Germinal center (tissue), 1 donor: ENCODE data around the gene SCMH1.
"Not testable (repeated sequence)": the region's sequence is repeated elsewhere in the genome, so short reads cannot be mapped to it uniquely, and the experiment has no call there.

Source experiments
- DNase-seq: peaks from one replicate; pipeline ENCODE4 v3.0.0; 2012; ENCODE audit warnings: mixed read lengths, low spot score

The SCMH1 gene

DNA sequence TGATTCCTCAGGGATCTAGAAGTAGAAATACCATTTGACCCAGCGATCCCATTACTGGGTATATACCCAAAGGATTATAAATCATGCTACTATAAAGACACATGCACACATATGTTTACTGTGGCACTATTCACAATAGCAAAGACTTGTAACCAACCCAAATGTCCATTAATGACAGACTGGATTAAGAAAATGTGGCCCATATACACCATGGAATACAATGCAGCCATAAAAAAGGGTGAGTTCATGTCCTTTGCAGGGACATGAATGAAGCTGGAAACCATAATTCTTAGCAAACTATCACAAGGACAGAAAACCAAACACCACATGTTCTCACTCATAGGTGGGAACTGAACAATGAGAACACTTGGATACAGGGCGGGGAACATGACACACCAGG, 30.5 kb downstream of the SCMH1 start:
- DNase-seq, result not testable (repeated sequence)

DNA sequence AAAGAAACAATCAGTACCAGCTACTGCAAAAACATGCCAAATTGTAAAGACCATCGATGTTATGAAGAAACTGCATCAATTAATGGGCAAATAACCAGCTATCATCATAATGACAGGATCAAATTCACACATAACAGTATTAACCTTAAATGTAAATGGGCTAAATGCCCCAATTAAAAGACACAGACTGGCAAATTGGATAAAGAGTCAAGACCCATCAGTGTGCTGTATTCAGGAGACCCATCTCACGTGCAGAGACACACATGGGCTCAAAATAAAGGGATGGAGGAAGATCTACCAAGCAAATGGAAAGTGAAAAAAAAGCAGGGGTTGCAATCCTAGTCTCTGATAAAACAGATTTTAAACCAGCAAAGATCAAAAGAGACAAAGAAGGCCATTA, 35.1 kb downstream of the SCMH1 start:
- not testable (repeated sequence) for DNase-seq

GRCh38 chr1:41200728-41201127, 41.4 kb downstream of the SCMH1 start:
- no peak for DNase-seq

DNA sequence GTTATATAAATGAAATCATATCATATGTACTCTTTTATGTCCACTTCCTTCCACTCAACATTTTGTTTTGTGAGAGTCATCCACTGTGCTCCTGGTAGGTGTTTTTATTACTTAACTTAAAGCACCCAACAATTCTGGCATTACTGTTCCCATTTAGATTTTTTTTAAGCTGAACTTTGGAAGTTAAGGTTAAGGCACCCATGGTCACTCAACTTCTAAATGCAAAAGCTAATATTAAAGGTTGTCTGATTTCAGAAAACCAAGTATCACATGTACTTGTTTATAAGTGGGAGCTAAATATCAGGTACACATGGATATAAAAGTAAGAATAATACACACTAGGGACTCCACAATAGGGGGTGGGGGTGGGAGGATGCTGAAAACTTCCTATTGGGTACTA, 42.7 kb downstream of the SCMH1 start:
- DNase-seq, result no peak

GRCh38 chr1:41192456-41193178, 49.5 kb downstream of the SCMH1 start:
- DNase-seq, result no peak

DNA sequence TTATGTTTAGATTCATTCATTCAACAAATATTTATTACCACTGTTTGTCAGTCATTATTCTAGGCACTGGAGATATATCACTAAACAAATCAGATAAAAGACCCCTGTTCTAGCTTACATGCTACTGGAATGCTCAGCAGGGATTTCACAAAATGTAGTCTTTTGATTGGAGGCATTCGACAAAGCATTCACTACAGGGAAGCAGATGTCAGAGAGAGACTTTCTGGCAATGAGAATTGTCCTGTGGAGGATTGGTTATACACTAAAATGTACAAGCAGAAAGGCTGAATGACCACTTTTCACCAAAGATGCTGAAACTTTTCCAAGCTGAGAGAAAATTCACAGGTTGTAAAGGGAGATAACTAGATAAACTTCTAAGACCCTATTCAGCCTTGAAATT, 57.7 kb downstream of the SCMH1 start:
- no peak for DNase-seq

DNA sequence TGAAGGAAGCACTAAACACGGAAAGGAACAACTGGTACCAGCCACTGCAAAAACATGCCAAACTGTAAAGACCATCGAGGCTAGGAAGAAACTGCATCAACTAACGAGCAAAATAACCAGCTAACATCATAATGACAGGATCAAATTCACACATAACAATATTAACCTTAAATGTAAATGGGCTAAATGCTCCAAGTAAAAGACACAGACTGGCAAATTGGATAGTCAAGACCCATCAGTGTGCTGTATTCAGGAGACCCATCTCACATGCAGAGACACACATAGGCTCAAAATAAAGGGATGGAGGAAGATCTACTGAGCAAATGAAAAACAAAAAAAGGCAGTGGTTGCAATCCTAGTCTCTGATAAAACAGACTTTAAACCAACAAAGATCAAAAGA, 63.9 kb downstream of the SCMH1 start:
- DNase-seq, result not testable (repeated sequence)

- no peak for DNase-seq
These were observed 66.6 kb downstream of the SCMH1 start for GRCh38 chr1:41175546-41175945.

GRCh38 chr1:41174170-41174569, 67.9 kb downstream of the SCMH1 start:
- DNase-seq, result no peak

- no peak for DNase-seq
These were observed 68.5 kb downstream of the SCMH1 start for GRCh38 chr1:41173651-41174050.

- no peak for DNase-seq
These were observed 70.7 kb downstream of the SCMH1 start for GRCh38 chr1:41171266-41171874.

- no peak for DNase-seq
These were observed 72.3 kb downstream of the SCMH1 start for GRCh38 chr1:41169799-41170180.

DNA sequence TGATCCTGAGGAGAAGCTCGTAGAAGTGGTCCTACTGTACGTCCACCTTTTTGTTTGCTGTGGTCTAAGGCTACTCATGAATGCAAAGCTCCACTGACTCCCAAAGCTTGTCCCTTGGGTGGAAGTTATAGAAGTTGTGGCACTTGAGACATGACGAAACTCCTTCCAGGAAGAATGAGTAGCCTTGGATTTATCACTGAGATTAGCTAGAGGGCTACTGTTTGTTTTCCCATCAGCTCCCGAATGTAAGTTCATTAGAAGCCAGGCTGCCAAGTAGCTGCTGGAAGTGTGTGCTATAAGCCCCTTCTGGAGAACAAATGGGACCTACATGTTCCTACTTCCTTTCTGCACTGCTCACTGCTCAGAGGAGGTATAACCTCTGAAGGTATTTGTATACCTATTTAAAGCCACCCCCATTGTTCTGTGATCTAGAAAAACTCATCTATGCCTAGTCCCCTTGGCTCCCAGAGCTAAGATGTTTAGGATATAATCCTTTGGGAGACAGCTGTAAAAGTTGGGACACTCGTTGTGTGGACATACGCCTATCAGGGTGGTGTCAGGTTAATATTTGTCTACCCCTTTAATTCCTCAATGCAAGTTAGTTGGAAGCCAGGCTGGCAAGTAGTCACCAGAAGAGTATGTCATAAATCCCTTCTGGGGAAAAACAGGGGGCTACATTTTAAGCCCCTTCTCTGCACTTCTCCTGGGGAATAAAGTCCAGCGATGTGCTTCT, 72.9 kb downstream of the SCMH1 start:
- DNase-seq, result no peak

DNA sequence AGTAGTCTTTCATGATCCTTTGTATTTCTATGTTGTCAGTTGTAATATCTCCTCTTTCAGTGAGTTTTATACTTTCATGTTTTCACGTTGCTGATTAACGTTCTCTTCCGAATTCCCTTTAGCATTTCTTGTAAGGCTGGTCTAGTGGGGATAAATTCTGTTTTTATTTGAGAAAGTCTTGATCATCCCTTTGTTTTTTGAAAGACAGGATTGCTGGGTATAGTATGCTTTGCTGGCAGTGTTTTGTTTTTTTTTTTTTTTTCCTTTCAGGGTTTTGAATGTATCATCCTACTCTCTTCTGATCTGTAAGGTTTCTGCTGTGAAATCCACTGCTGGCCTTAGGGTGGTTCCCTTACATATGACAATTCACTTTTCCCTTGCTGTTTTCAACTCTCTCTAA, 74.4 kb downstream of the SCMH1 start:
- no peak for DNase-seq

DNA sequence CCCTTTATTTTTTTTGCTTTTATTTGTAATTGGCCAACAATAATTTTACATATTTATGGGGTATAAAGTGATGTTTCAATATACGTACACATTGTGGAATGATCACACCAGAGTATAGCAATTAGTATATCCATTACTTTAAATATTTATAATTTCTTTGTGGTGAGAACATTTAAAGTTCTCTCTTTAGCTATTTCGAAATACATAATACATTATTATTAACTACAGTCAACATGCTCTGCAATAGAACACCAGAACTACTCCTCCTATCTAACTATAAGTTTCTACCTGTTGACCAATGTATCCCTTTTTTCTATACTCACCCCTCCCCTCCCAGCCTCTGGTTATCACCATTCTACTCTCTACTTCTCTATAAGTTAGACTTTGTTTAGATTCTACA, 77.4 kb downstream of the SCMH1 start:
- no peak for DNase-seq

GRCh38 chr1:41162441-41162840, 79.7 kb downstream of the SCMH1 start:
- no peak for DNase-seq

- no peak for DNase-seq
These were observed 80.3 kb downstream of the SCMH1 start for GRCh38 chr1:41161846-41162245.

DNA sequence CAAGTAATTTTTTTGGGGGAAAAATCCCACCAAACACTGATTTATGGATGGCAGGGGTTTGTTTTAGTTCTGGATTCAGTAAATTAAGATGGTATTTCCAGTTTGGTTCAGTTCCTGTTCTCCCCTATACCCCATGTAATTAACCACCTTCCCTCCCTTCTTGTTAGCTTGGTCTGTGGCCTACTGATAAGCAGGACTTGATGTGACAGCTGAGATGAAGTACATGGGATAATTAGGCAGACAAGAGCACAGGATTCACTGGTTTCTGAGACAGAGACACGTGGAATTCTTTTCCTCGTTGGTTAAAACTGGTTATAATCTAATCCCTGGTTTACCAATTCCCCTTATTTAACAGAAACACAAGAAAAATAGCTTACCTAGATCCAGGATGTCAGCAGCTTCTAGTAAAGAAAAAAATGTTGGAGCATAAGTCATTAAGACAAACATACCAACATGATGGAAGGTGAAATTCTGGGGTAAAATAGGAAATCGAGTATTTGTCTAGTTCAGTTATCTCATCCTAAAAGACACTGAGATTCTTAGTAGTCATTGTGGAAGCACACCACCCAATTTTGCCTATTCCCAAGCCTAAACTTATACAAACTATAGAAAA, 81.5 kb downstream of the SCMH1 start:
- no peak for DNase-seq

- DNase-seq, result no peak
These were observed 83.1 kb downstream of the SCMH1 start for GRCh38 chr1:41158966-41159365.

- no peak for DNase-seq
These were observed 83.8 kb downstream of the SCMH1 start for GRCh38 chr1:41158147-41158875.

DNA sequence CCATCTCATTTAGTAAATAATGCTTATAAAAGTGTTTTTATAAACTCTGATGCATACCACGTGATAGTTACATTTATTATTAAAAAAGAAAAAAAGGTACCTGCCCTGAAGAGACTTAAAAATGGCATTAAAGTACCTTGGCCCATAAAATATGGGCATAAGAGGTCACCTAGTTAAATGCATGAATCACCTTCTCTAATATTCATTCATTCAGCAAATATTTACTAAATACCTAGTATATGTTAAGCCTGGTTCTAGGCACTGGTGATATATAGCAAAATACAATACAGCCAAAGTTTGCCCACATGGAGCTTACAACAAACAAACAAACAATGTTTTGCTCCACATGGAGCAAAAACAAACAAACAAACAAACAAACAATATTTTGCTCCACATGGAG, 87.0 kb downstream of the SCMH1 start:
- no peak for DNase-seq

GRCh38 chr1:41153750-41154274, 88.3 kb downstream of the SCMH1 start:
- DNase-seq, result no peak
